Transverse colon (tissue), 4 donors: ENCODE results near the gene PHPT1.

Experiments
- EP300 ChIP-seq: sonication (generic); formaldehyde crosslinking; IDR thresholded peaks from one replicate; pipeline ENCODE4 v1.6.1; 2017; ENCODE audit warnings: antibody characterized with exemption, low read depth
- POLR2A ChIP-seq: fragments of 450-650 bp; IDR thresholded peaks from one replicate; pipeline ENCODE4 v1.6.1; 2016; ENCODE audit warnings: antibody characterized with exemption, mild to moderate bottlenecking, moderate library complexity
- POLR2AphosphoS5 ChIP-seq, 3 donors: sonication (generic); formaldehyde crosslinking; IDR thresholded peaks; one replicate each; pipeline ENCODE4 v1.6.1; 2016; ENCODE audit warnings: antibody characterized with exemption in 3 of 3
- TF ChIP-seq, protein P1 (sequence below), 5 experiments: fragments of 200-600 bp in 3 of 5; fragments of 450-650 bp in 2 of 5; sonication (generic) in 3 of 5; IDR thresholded peaks; 1 replicate in 2 of 5; 2 replicates in 3 of 5; pipeline ENCODE4 v1.5.1; 2016 to 2017; ENCODE audit warnings: antibody characterized with exemption in 5 of 5, inconsistent platforms in 3 of 5, mild to moderate bottlenecking in 2 of 5, moderate library complexity in 1 of 5

GRCh38 chr9:136821826-136822544 is 27.2 kb upstream of the PHPT1 start:
- TF ChIP-seq, protein P1, sequence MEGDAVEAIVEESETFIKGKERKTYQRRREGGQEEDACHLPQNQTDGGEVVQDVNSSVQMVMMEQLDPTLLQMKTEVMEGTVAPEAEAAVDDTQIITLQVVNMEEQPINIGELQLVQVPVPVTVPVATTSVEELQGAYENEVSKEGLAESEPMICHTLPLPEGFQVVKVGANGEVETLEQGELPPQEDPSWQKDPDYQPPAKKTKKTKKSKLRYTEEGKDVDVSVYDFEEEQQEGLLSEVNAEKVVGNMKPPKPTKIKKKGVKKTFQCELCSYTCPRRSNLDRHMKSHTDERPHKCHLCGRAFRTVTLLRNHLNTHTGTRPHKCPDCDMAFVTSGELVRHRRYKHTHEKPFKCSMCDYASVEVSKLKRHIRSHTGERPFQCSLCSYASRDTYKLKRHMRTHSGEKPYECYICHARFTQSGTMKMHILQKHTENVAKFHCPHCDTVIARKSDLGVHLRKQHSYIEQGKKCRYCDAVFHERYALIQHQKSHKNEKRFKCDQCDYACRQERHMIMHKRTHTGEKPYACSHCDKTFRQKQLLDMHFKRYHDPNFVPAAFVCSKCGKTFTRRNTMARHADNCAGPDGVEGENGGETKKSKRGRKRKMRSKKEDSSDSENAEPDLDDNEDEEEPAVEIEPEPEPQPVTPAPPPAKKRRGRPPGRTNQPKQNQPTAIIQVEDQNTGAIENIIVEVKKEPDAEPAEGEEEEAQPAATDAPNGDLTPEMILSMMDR (IDR thresholded peaks at IDR 0.05): no peak
- TF ChIP-seq POLR2A (no peak), EP300 (no peak), POLR2AphosphoS5 (IDR thresholded peaks at IDR 0.05) (no peak)
